IPS-15b (cell line): ENCODE measurements around the gene GALK1.

Experiments used
- H3K27me3 ChIP-seq: one replicate; pipeline ENCODE4 v1.6.1; 2013; ENCODE audit warnings: low read length; ENCODE audit not compliant: control insufficient read depth, insufficient read depth
- H3K36me3 ChIP-seq: one replicate; pipeline ENCODE4 v1.6.1; 2013; ENCODE audit warnings: low read length; ENCODE audit not compliant: control insufficient read depth, insufficient read depth
- H3K4me1 ChIP-seq: one replicate; pipeline ENCODE4 v1.6.1; 2013; ENCODE audit warnings: mild to moderate bottlenecking, low read length; ENCODE audit not compliant: control insufficient read depth, insufficient read depth
- H3K4me3 ChIP-seq: one replicate; pipeline ENCODE4 v1.5.1; 2013; ENCODE audit warnings: low read depth, low read length
- H3K9ac ChIP-seq: one replicate; pipeline ENCODE4 v1.6.1; 2013; ENCODE audit warnings: low read depth, mild to moderate bottlenecking, low read length
- H3K9me3 ChIP-seq: one replicate; pipeline ENCODE4 v1.6.1; 2013; ENCODE audit warnings: mild to moderate bottlenecking, low read length; ENCODE audit not compliant: control insufficient read depth, insufficient read depth

Gene GALK1

GRCh38 chr17:75806822-75807500 lies 42.0 kb upstream of the GALK1 start:
- no peaks in the 10 kb centered on the region for H3K4me1 ChIP-seq
- no peak overlapping the region for H3K4me3 ChIP-seq
- H3K9me3 ChIP-seq = no peaks in the 10 kb centered on the region
- H3K36me3 ChIP-seq = peaks cover 16% of the 10 kb centered on the region
- H3K9ac ChIP-seq = no peak overlapping the region
- H3K27me3 ChIP-seq = no peaks in the 10 kb centered on the region

DNA sequence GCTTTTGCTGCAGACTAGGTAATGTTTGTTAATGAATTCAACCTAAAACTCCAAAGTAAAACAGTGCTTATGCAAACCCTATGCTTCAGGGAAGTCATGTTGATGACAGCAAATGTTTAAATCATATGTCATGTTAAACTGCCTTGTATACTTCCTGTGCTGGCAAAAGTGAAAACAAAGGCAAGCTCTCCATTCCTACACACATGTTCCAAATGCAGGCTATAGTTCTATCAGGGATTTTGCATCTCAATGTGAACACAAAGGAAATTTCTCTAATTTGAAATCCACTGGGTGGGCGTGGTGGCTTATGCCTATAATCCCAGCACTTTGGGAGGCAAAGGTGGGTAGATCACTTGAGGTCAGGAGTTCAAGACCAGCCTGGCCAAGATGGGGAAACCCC lies 38.9 kb upstream of the GALK1 start:
- no peaks in the 10 kb centered on the region for H3K4me1 ChIP-seq
- H3K36me3 ChIP-seq = peaks cover 3% of the 10 kb centered on the region
- H3K9me3 ChIP-seq = no peaks in the 10 kb centered on the region
- no peaks in the 10 kb centered on the region for H3K27me3 ChIP-seq
- H3K4me3 ChIP-seq = no peak overlapping the region
- no peak overlapping the region for H3K9ac ChIP-seq

DNA sequence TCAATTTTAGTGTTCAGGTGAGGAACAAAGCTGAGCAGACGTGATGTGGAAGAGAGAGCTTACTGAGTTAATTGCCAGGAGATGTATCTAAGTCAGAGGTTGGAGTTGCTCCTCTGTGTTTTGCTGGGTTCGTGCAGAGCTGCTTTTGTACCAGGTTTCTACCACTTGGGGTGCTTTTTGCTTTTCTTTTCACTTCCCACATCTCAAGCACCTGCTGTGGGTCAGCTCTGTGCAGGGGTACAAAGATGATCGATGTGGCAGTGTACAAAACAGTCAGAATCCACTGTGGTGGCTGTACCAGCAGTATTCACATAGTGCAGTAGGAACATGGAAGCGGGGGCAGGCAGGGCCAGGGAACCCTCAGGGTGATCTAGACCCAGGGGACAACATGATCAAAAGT lies 34.4 kb upstream of the GALK1 start:
- Histone ChIP-seq H3K9me3 (no peaks in the 10 kb centered on the region), H3K4me3 (no peak overlapping the region), H3K4me1 (no peaks in the 10 kb centered on the region), H3K9ac (no peak overlapping the region), H3K27me3 (no peaks in the 10 kb centered on the region), H3K36me3 (peaks cover 15% of the 10 kb centered on the region)

GRCh38 chr17:75795820-75796607 lies 31.0 kb upstream of the GALK1 start:
- H3K27me3 ChIP-seq = no peaks in the 10 kb centered on the region
- H3K4me3 ChIP-seq = no peak overlapping the region
- no peaks in the 10 kb centered on the region for H3K4me1 ChIP-seq
- no peaks in the 10 kb centered on the region for H3K9me3 ChIP-seq
- peaks cover 15% of the 10 kb centered on the region for H3K36me3 ChIP-seq
- H3K9ac ChIP-seq = no peak overlapping the region

DNA sequence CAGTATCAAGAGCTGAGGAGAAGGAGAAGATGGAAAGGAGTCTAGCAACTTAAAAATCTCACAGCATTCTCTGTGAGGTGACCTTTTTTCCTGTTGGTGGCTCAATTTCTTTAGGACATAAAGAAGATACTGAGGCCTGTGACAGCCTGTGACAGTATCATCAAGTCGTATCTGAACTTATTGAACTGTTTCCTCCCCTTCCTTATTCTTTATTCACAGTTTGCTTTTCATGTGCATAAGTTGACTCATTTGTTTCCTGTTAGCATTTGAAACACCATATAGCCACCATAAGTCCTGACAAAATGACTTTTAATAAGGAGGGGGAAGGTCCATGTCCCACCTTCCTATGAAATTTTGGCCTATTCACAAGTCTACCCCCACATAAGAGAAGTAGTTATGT lies 28.5 kb upstream of the GALK1 start:
- H3K36me3 ChIP-seq = peaks cover 12% of the 10 kb centered on the region
- H3K27me3 ChIP-seq = no peaks in the 10 kb centered on the region
- no peak overlapping the region for H3K4me3 ChIP-seq
- H3K9me3 ChIP-seq = no peaks in the 10 kb centered on the region
- no peaks in the 10 kb centered on the region for H3K4me1 ChIP-seq
- H3K9ac ChIP-seq = no peak overlapping the region

- H3K27me3 ChIP-seq = no peaks in the 10 kb centered on the region
- H3K4me3 ChIP-seq = no peak overlapping the region
- H3K9ac ChIP-seq = no peak overlapping the region
- peaks cover under 1% of the 10 kb centered on the region for H3K4me1 ChIP-seq
- no peaks in the 10 kb centered on the region for H3K9me3 ChIP-seq
- peaks cover 4% of the 10 kb centered on the region for H3K36me3 ChIP-seq
Measured at GRCh38 chr17:75791254-75791653, 26.3 kb upstream of the GALK1 start.

GRCh38 chr17:75785016-75785890 lies 20.3 kb upstream of the GALK1 start:
- Histone ChIP-seq H3K36me3 (no peaks in the 10 kb centered on the region), H3K4me3 (peak overlapping the region; percentile 93), H3K9me3 (no peaks in the 10 kb centered on the region), H3K27me3 (no peaks in the 10 kb centered on the region), H3K4me1 (peaks cover 15% of the 10 kb centered on the region), H3K9ac (peak overlapping the region; percentile 99)

GRCh38 chr17:75784473-75785015 lies 19.6 kb upstream of the GALK1 start, which contains the start of gene UNK:
Gene UNK (plus strand): TSS chr17:75784806. CDS start chr17:75784881, 75 bp downstream.
- H3K36me3 ChIP-seq = no peaks in the 10 kb centered on the region

DNA sequence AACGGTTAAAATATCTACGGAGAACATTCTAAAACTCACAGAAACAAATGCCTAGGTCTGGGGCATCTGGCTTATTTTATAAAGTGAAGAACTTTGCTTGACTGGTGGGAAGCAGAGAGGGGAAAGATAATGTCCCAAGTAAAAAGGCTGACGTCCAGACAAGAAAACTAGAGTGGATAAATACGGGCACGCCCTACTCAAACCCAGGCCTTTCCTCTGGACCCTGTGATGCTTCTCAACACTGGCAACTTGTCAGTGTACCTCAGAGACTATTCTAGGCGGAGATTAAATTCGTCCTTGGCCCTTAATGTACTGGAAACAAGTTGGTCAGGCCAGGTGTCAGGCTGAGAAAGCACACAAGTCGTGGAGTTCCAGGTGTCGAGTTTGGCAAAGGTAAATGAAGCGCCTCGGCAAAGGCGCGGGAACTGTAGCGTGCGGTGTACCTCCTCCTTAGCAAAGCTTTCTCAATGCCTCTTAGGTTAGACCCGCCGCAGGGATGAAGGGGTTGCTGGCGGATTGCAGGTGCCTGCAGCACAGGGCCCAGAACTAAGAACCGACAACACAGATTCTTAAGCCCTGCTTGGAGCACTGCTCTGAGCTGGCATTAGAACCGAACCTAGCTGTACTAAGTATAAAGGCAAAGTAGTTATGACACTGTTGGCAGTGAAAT lies 18.9 kb upstream of the GALK1 start:
- Histone ChIP-seq H3K9me3 (no peaks in the 10 kb centered on the region), H3K27me3 (no peaks in the 10 kb centered on the region), H3K9ac (peak overlapping the region; percentile 39), H3K4me3 (peak overlapping the region; percentile 93), H3K36me3 (no peaks in the 10 kb centered on the region), H3K4me1 (peaks cover 15% of the 10 kb centered on the region)

More at GRCh38 chr17:75784473-75785015, 19.6 kb upstream of the GALK1 start, which contains the start of gene UNK:
- Histone ChIP-seq H3K9ac (peak within 1 kb of the TSS; percentile 99), H3K4me1 (peaks cover 15% of the 10 kb centered on the region), H3K9me3 (no peaks in the 10 kb centered on the region), H3K4me3 (peak within 1 kb of the TSS; percentile 93), H3K27me3 (no peaks in the 10 kb centered on the region)

DNA sequence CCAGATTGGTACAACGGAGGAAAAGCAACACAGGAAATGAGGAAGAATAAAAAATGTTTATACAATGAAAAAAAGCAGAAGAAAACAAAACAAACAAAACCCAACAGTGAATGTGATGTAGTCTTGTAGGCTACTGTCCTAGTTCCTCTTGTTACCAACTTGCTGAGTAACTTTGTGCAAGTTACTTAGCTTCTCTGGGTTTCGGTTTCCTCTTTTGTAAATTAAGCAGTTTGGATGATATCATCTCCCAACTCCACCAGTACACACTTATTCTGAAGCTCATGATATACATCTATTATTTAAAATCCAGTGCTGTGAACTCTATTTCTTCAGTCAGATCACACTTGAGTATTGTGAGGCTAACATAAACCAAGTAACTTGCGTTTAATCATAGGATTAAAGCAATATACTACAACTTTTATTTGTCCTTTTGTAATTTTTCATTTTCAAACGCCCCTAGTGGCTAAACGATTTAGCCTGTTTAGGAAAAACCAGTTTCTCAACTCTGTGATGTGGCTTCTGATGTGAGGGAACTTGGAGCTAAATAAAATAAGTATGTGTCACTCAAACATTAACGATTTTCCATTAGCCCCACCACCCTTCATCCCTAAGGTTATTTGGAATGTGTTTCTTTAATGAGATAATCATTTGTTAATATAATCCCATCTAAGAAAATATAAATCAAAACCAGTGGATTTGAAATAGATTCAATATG lies 18.2 kb upstream of the GALK1 start:
- Histone ChIP-seq H3K4me3 (no peak overlapping the region), H3K36me3 (peaks cover 5% of the 10 kb centered on the region), H3K27me3 (no peaks in the 10 kb centered on the region), H3K9me3 (no peaks in the 10 kb centered on the region), H3K9ac (no peak overlapping the region), H3K4me1 (peaks cover 15% of the 10 kb centered on the region)
